ENCODE data around the gene SLC19A1.

Gene SLC19A1

GRCh38 chr21:45456584-45457160, 85.6 kb downstream of the SLC19A1 start:
- Mint-ChIP-seq H3K4me3 (no peak overlapping the region), H3K27me3 (ENCODE audit: low read depth, poor library complexity) (no peaks in the 10 kb centered on the region), H3K27ac (no peak overlapping the region), H3K9me3 (peaks cover 19% of the 10 kb centered on the region), H3K4me1 (peaks cover 18% of the 10 kb centered on the region), H3K36me3 (ENCODE audit: low read depth) (peaks cover 20% of the 10 kb centered on the region)
- TF ChIP-seq CTCF (IDR thresholded peaks at IDR 0.05) = no peak
- no peak for DNase-seq

- DNase-seq = no peak
- peaks cover 12% of the 10 kb centered on the region for H3K9me3 Mint-ChIP-seq
- H3K4me3 Mint-ChIP-seq = no peak overlapping the region
- no peak overlapping the region for H3K27ac Mint-ChIP-seq
- no peaks in the 10 kb centered on the region for H3K27me3 Mint-ChIP-seq (ENCODE audit: low read depth, poor library complexity)
- H3K4me1 Mint-ChIP-seq = peaks cover 18% of the 10 kb centered on the region
- H3K36me3 Mint-ChIP-seq (ENCODE audit: low read depth) = peaks cover 13% of the 10 kb centered on the region
- TF ChIP-seq CTCF (IDR thresholded peaks at IDR 0.05) = no peak
These were observed 86.3 kb downstream of the SLC19A1 start for GRCh38 chr21:45455674-45456583.

- Mint-ChIP-seq H3K9me3 (peaks cover 4% of the 10 kb centered on the region), H3K4me3 (no peak overlapping the region), H3K4me1 (peaks cover 18% of the 10 kb centered on the region), H3K27ac (no peak overlapping the region), H3K36me3 (ENCODE audit: low read depth) (peaks cover 5% of the 10 kb centered on the region), H3K27me3 (ENCODE audit: low read depth, poor library complexity) (no peaks in the 10 kb centered on the region)
- DNase-seq = no peak
- TF ChIP-seq CTCF (IDR thresholded peaks at IDR 0.05) = no peak
These were observed 87.1 kb downstream of the SLC19A1 start for GRCh38 chr21:45454926-45455673.

- no peak overlapping the region for H3K4me3 Mint-ChIP-seq
- H3K9me3 Mint-ChIP-seq = no peaks in the 10 kb centered on the region
- H3K27me3 Mint-ChIP-seq (ENCODE audit: low read depth, poor library complexity) = no peaks in the 10 kb centered on the region
- DNase-seq = no peak
- no peak for TF ChIP-seq CTCF (IDR thresholded peaks at IDR 0.05)
- peak overlapping the region; percentile 83 for H3K27ac Mint-ChIP-seq
- no peaks in the 10 kb centered on the region for H3K36me3 Mint-ChIP-seq (ENCODE audit: low read depth)
- peaks cover 21% of the 10 kb centered on the region for H3K4me1 Mint-ChIP-seq
These were observed 87.9 kb downstream of the SLC19A1 start for GRCh38 chr21:45454060-45454925.

- peaks cover 29% of the 10 kb centered on the region for H3K4me1 Mint-ChIP-seq
- no peak overlapping the region for H3K4me3 Mint-ChIP-seq
- no peak for DNase-seq
- peaks cover 4% of the 10 kb centered on the region for H3K36me3 Mint-ChIP-seq (ENCODE audit: low read depth)
- H3K27me3 Mint-ChIP-seq (ENCODE audit: low read depth, poor library complexity) = no peaks in the 10 kb centered on the region
- peak overlapping the region; percentile 83 for H3K27ac Mint-ChIP-seq
- peaks cover 3% of the 10 kb centered on the region for H3K9me3 Mint-ChIP-seq
- TF ChIP-seq CTCF (IDR thresholded peaks at IDR 0.05) = no peak
These were observed 88.8 kb downstream of the SLC19A1 start for GRCh38 chr21:45453308-45453950.

All from nephron progenitor cell (in vitro differentiated cells).